ACC112 (cell line): ENCODE measurements around the gene XAGE1A.
"Not testable (repeated sequence)": the region's sequence is repeated elsewhere in the genome, so short reads cannot be mapped to it uniquely, and the experiment has no call there.

Experiments used
- H2AFZ ChIP-seq: fragments of 200-600 bp; sonication (generic); one replicate; pipeline ENCODE4 v1.6.0; 2017; ENCODE audit warnings: antibody characterized with exemption, low read length; ENCODE audit not compliant: unreplicated experiment
- H3K27ac ChIP-seq: fragments of 200-600 bp; sonication (generic); 2 replicates; pipeline ENCODE4 v1.5.1; 2014; ENCODE audit warnings: low read depth, mild to moderate bottlenecking, antibody characterized with exemption, low read length, moderate library complexity
- H3K27me3 ChIP-seq: fragments of 200-600 bp; sonication (generic); 2 replicates; pipeline ENCODE4 v1.6.1; 2014; ENCODE audit warnings: mild to moderate bottlenecking, antibody characterized with exemption, low read length, moderate library complexity, mixed read lengths; ENCODE audit not compliant: insufficient read depth
- H3K36me3 ChIP-seq: fragments of 200-600 bp; sonication (generic); 2 replicates; pipeline ENCODE4 v1.6.1; 2016; ENCODE audit warnings: mild to moderate bottlenecking, antibody characterized with exemption, low read length, moderate library complexity, mixed read lengths; ENCODE audit not compliant: insufficient read depth
- H3K4me1 ChIP-seq: fragments of 200-600 bp; sonication (generic); one replicate; pipeline ENCODE4 v1.6.1; 2016; ENCODE audit warnings: low read length, mixed read lengths; ENCODE audit not compliant: insufficient read depth, unreplicated experiment, control insufficient read depth
- H3K4me3 ChIP-seq: fragments of 200-600 bp; sonication (generic); 2 replicates; pipeline ENCODE4 v1.5.1; 2014; ENCODE audit warnings: mild to moderate bottlenecking, low read depth, low read length
- H3K79me2 ChIP-seq: fragments of 200-600 bp; sonication (generic); one replicate; pipeline ENCODE4 v1.6.0; 2016; ENCODE audit warnings: low read length; ENCODE audit not compliant: control insufficient read depth, unreplicated experiment, insufficient read depth

The XAGE1A gene

DNA sequence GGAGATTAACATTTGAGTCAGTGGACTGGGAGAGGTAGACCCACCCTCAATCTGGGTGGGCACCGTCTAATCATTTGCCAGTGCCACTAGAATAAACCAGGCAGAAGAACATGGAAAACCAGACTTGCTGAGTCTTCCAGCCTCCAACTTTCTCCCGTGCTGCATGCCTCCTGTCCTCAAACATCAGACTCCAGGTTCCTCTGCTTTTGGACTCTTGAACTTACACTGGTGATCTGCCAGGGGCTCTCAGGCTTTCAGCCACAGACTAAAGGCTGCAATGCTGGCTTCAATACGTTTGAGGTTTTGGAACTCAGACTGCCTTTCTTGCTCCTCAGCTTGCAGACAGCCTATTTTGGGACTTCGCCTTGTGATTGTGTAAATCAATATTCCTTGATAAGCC lies 45.4 kb downstream of the XAGE1A start:
- not testable (repeated sequence) for H3K36me3 ChIP-seq, H3K27me3 ChIP-seq, H3K4me1 ChIP-seq, H3K79me2 ChIP-seq, H3K27ac ChIP-seq, H3K4me3 ChIP-seq, H2AFZ ChIP-seq

DNA sequence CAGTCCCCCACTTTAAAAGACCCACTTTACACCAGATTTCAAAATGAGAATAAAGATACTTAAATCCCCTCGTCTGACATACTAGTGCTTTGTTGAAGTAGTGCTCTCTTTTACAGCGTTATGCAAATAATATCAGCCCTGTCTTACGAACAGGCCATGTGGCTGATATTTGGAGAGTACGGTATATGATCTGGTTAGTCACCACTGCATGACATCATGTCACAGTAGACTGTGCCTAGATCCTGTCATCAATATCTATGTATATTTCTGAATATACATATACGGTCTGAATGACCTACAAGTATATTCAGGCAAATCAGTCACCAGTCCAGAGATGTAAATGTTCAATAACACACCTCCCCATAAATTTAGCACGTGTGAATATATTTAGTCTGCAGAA lies 46.7 kb downstream of the XAGE1A start:
- H3K79me2 ChIP-seq: no peaks in the 10 kb centered on the region

DNA sequence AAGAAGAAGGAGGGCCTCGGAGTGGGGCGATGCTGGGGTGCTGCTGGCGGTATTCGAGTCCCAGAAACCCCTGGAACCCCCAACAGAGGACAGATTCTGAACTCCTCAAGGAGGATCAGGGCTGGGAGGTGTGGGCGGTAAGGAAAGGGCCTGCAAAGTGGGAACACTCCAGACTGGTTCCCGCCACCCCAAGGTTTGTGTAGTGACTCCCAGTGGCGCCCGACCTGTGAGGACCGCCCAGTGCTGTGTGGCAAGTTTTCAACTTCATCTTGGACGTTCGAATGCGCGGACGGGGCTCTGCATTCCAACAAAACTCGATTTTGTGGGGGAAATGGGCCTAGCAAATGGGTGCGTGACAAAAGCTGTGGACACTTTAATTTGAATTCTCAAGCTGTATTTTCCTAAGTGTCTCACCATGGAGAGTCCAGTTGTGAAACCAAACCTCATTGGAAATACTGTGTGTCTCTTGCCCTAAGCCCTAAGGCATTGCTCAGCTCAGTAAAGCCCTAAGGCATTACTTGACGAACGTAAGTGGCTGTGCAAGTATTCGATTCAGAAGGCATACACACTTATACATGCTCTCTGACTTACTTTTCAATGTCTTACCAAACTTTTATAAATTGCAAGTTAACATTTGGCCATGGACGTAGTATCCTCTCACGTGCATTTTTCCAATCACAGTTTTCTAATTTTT lies 48.7 kb downstream of the XAGE1A start:
- H3K4me1 ChIP-seq: no peaks in the 10 kb centered on the region
- no peak overlapping the region for H2AFZ ChIP-seq
- H3K79me2 ChIP-seq: no peaks in the 10 kb centered on the region
- H3K27ac ChIP-seq: no peak overlapping the region
- no peaks in the 10 kb centered on the region for H3K27me3 ChIP-seq
- no peak overlapping the region for H3K4me3 ChIP-seq
- no peaks in the 10 kb centered on the region for H3K36me3 ChIP-seq

More for the DNA sequence above, 46.7 kb downstream of the XAGE1A start:
- H2AFZ ChIP-seq: no peak overlapping the region
- H3K27me3 ChIP-seq: no peaks in the 10 kb centered on the region
- H3K4me1 ChIP-seq: no peaks in the 10 kb centered on the region
- H3K27ac ChIP-seq: no peak overlapping the region
- H3K4me3 ChIP-seq: no peak overlapping the region
- no peaks in the 10 kb centered on the region for H3K36me3 ChIP-seq

DNA sequence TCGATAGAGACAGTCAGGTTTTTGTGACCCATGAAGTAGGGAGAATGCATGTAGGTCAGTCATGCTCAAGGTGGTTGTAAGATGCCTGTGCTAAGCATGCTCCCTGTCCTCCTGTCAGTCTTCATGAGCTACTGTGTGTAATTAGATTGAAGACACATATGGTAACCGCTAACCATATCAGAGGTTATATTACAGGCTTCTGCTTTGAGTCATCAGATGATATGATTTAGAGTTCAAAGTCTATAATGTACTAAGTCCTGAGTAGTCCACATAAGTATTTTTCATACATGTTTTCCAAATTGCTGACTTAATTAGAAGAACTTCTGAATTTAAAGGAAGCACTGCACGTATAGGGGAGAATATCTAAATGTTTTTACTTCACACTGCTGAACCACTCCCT lies 53.2 kb downstream of the XAGE1A start:
- not testable (repeated sequence) for H3K27ac ChIP-seq, H2AFZ ChIP-seq, H3K79me2 ChIP-seq, H3K4me1 ChIP-seq, H3K4me3 ChIP-seq, H3K27me3 ChIP-seq, H3K36me3 ChIP-seq
